ENCODE data around the gene ALPK3.

GRCh38 chr15:84910928-84911623 is 93.9 kb downstream of the ALPK3 start:
- no peak for TF ChIP-seq CTCF (IDR thresholded peaks at IDR 0.05)
- TF ChIP-seq SP1 (CRISPR knock-in tag; conservative IDR thresholded peaks at IDR 0.05), result no peak
